GM18519 (cell line): ENCODE results near the gene RELL1.
"Not testable (repeated sequence)": the region's sequence is repeated elsewhere in the genome, so short reads cannot be mapped to it uniquely, and the experiment has no call there.

Experiments used
- ATAC-seq: cut with Tn5 transposase; IDR thresholded peaks from one replicate; pipeline ENCODE4 v1.9.1; 2021; ENCODE audit warnings: mild to moderate bottlenecking, moderate library complexity; ENCODE audit not compliant: unreplicated experiment, low FRiP score

The RELL1 gene

GRCh38 chr4:37693450-37694190, 7.4 kb upstream of the RELL1 start:
- no peak for ATAC-seq

GRCh38 chr4:37693030-37693429, 6.9 kb upstream of the RELL1 start:
- no peak for ATAC-seq

- no peak for ATAC-seq
Observed at GRCh38 chr4:37690976-37691375, 4.8 kb upstream of the RELL1 start.

- ATAC-seq: no peak
Observed at GRCh38 chr4:37689353-37690095, 3.3 kb upstream of the RELL1 start.

GRCh38 chr4:37687681-37688080, 1.5 kb upstream of the RELL1 start:
- ATAC-seq: no peak

- ATAC-seq: no peak
Observed at GRCh38 chr4:37687194-37687562, 1.0 kb upstream of the RELL1 start.

GRCh38 chr4:37685823-37686372, 278 bp downstream of the RELL1 start:
- peak; percentile 3 for ATAC-seq

- no peak for ATAC-seq
Observed at GRCh38 chr4:37685161-37685822, 884 bp downstream of the RELL1 start.

- ATAC-seq: no peak
Observed at GRCh38 chr4:37684154-37684553, 2.0 kb downstream of the RELL1 start.

GRCh38 chr4:37682701-37683401, 3.3 kb downstream of the RELL1 start:
- ATAC-seq: peak; percentile 35

- ATAC-seq: no peak
Observed at GRCh38 chr4:37680089-37680488, 6.1 kb downstream of the RELL1 start.

GRCh38 chr4:37679301-37679700, 6.9 kb downstream of the RELL1 start:
- no peak for ATAC-seq

- no peak for ATAC-seq
Observed at GRCh38 chr4:37678624-37679023, 7.6 kb downstream of the RELL1 start.

- ATAC-seq: peak; percentile 93
Observed at GRCh38 chr4:37675587-37676290, 10.4 kb downstream of the RELL1 start.

GRCh38 chr4:37674439-37674838, 11.7 kb downstream of the RELL1 start:
- ATAC-seq: no peak

- ATAC-seq: no peak
Observed at GRCh38 chr4:37673538-37674192, 12.5 kb downstream of the RELL1 start.

GRCh38 chr4:37671072-37671471, 15.1 kb downstream of the RELL1 start:
- ATAC-seq: no peak

GRCh38 chr4:37670249-37670648, 15.9 kb downstream of the RELL1 start:
- ATAC-seq: no peak

- ATAC-seq: not testable (repeated sequence)
Observed at GRCh38 chr4:37669124-37669523, 17.1 kb downstream of the RELL1 start.
